ENCODE measurements around the gene RARRES2. TPM values are rescaled to one million over a fixed set of nuclear protein-coding genes. Genes with fewer than 3 reads are reported as not detected.
A peak's percentile ranks its signal among the peaks of the same experiment; 100 is the strongest.

The RARRES2 gene
- total and polyA plus RNA-seq, 2 of the 13 experiments (the other 11 are each of a cell fraction or from before 2014, with no cell fraction given): 134 to 172 TPM

- TF ChIP-seq ZHX1 (CRISPR knock-in tag; IDR thresholded peaks at IDR 0.05; ENCODE audit: low read depth): no peak
- TF ChIP-seq UBTF (CRISPR knock-in tag; IDR thresholded peaks at IDR 0.05): no peak; the same call in 1 of the 2 replicates
- no peak; the same call in 1 of the 2 replicates for TF ChIP-seq MEIS2 (CRISPR knock-in tag; IDR thresholded peaks at IDR 0.05)
- no peak for TF ChIP-seq GMEB2 (CRISPR knock-in tag; IDR thresholded peaks at IDR 0.05; ENCODE audit: low read depth)
- TF ChIP-seq ETS1 (CRISPR knock-in tag; IDR thresholded peaks at IDR 0.05): no peak
- TF ChIP-seq ZNF205 (CRISPR knock-in tag; IDR thresholded peaks at IDR 0.05): no peak
- TF ChIP-seq RARA (CRISPR knock-in tag; IDR thresholded peaks at IDR 0.05): 0 out of 2 replicates have a peak, but pooled peaks have one; percentile 7
- TF ChIP-seq FOXO4 (CRISPR knock-in tag; conservative IDR thresholded peaks at IDR 0.05): no peak
- no peak for TF ChIP-seq RCOR2 (CRISPR knock-in tag; IDR thresholded peaks at IDR 0.05)
- TF ChIP-seq SRSF9 (IDR thresholded peaks at IDR 0.05; ENCODE audit: borderline replicate concordance, insufficient read depth, low read depth, low read length, poor library complexity, severe bottlenecking): no peak
- TF ChIP-seq ATF1 (CRISPR knock-in tag; IDR thresholded peaks at IDR 0.05): no peak
- no peak for TF ChIP-seq ZNF44 (CRISPR knock-in tag; IDR thresholded peaks at IDR 0.05)
- no peak for TF ChIP-seq ARID4A (CRISPR knock-in tag; IDR thresholded peaks at IDR 0.05; ENCODE audit: borderline replicate concordance)
- TF ChIP-seq ZNF335 (CRISPR knock-in tag; IDR thresholded peaks at IDR 0.05): no peak
Measured at GRCh38 chr7:150378853-150379440, 37.5 kb upstream of the RARRES2 start, which contains the start of gene ZNF775 (continued).

Data from HepG2 (cell line).